ENCODE data around the gene COL23A1.

COL23A1 gene

GRCh38 chr5:178555005-178555404, 35.2 kb downstream of the COL23A1 start:
- no peak for DNase-seq (ENCODE audit: low read depth)

- DNase-seq (ENCODE audit: low read depth) = no peak
Observed at GRCh38 chr5:178554311-178554710, 35.9 kb downstream of the COL23A1 start.

- DNase-seq (ENCODE audit: low read depth) = no peak
Observed at GRCh38 chr5:178553517-178553916, 36.7 kb downstream of the COL23A1 start.

GRCh38 chr5:178551468-178551867, 38.7 kb downstream of the COL23A1 start:
- DNase-seq (ENCODE audit: low read depth) = no peak

GRCh38 chr5:178551059-178551458, 39.1 kb downstream of the COL23A1 start:
- DNase-seq (ENCODE audit: low read depth) = no peak

- no peak for DNase-seq (ENCODE audit: low read depth)
Observed at GRCh38 chr5:178548746-178549145, 41.4 kb downstream of the COL23A1 start.

GRCh38 chr5:178547753-178548415, 42.3 kb downstream of the COL23A1 start:
- no peak for DNase-seq (ENCODE audit: low read depth)

GRCh38 chr5:178547052-178547666, 43.0 kb downstream of the COL23A1 start:
- no peak for DNase-seq (ENCODE audit: low read depth)

- DNase-seq (ENCODE audit: low read depth) = no peak
Observed at GRCh38 chr5:178546675-178547033, 43.5 kb downstream of the COL23A1 start.

- no peak for DNase-seq (ENCODE audit: low read depth)
Observed at GRCh38 chr5:178545941-178546674, 44.1 kb downstream of the COL23A1 start.

GRCh38 chr5:178545176-178545575, 45.0 kb downstream of the COL23A1 start:
- no peak for DNase-seq (ENCODE audit: low read depth)

- DNase-seq (ENCODE audit: low read depth) = no peak
Observed at GRCh38 chr5:178544166-178544834, 45.9 kb downstream of the COL23A1 start.

GRCh38 chr5:178542455-178542854, 47.7 kb downstream of the COL23A1 start:
- DNase-seq (ENCODE audit: low read depth) = no peak

GRCh38 chr5:178540526-178540925, 49.7 kb downstream of the COL23A1 start:
- DNase-seq (ENCODE audit: low read depth) = no peak

GRCh38 chr5:178538741-178539229, 51.4 kb downstream of the COL23A1 start:
- DNase-seq (ENCODE audit: low read depth) = no peak

- no peak for DNase-seq (ENCODE audit: low read depth)
Observed at GRCh38 chr5:178537467-178538371, 52.5 kb downstream of the COL23A1 start.

- no peak for DNase-seq (ENCODE audit: low read depth)
Observed at GRCh38 chr5:178536541-178537466, 53.4 kb downstream of the COL23A1 start.

- DNase-seq (ENCODE audit: low read depth) = no peak
Observed at GRCh38 chr5:178535299-178536175, 54.7 kb downstream of the COL23A1 start.

- DNase-seq (ENCODE audit: low read depth) = no peak
Observed at GRCh38 chr5:178533136-178533535, 57.1 kb downstream of the COL23A1 start.

Data from T follicular helper cell (primary cell).